ENCODE data around the gene SEC31A.

- TF ChIP-seq EZH2 (optimal IDR thresholded peaks at IDR 0.05; ENCODE audit: low read depth, low read length), result no peak
- no peak for TF ChIP-seq CTCF (IDR thresholded peaks at IDR 0.05; ENCODE audit: low read length)
- TF ChIP-seq EZH2phosphoT487 (IDR thresholded peaks at IDR 0.05; ENCODE audit: low read length), result no peak
These were observed 28.4 kb upstream of the SEC31A start for GRCh38 chr4:82919386-82919785.
